Stimulated activated effector memory CD8-positive, alpha-beta T cell treated with anti-CD3 and anti-CD28 coated beads, Interleukin-12 subunit alpha, Interleukin-12 subunit beta, amount 100 ng/mL, for 72 hours (primary cell): ENCODE results near the gene CPA5.

Source experiments
- ATAC-seq: fragments of 150-1000 bp; cut with Tn5 transposase; 2 replicates; pipeline ENCODE4 v1.10.0; 2021
- DNase-seq, 2 donors: peaks; one replicate each; pipeline ENCODE4 v3.0.0; 2021 to 2022; ENCODE audit warnings: low spot score in 2 of 2
- H3K27ac Mint-ChIP-seq: one replicate; pipeline ENCODE4 v1.8.0; 2022; ENCODE audit warnings: mild to moderate bottlenecking, mixed read lengths
- H3K36me3 Mint-ChIP-seq: one replicate; pipeline ENCODE4 v1.8.0; 2022; ENCODE audit warnings: mild to moderate bottlenecking, mixed read lengths
- H3K4me1 Mint-ChIP-seq: one replicate; pipeline ENCODE4 v1.8.0; 2022; ENCODE audit warnings: mixed read lengths
- H3K4me3 Mint-ChIP-seq: one replicate; pipeline ENCODE4 v1.8.0; 2022; ENCODE audit warnings: mild to moderate bottlenecking, mixed read lengths
- H3K9me3 Mint-ChIP-seq: one replicate; pipeline ENCODE4 v1.8.0; 2022; ENCODE audit warnings: mixed read lengths

The CPA5 gene

DNA sequence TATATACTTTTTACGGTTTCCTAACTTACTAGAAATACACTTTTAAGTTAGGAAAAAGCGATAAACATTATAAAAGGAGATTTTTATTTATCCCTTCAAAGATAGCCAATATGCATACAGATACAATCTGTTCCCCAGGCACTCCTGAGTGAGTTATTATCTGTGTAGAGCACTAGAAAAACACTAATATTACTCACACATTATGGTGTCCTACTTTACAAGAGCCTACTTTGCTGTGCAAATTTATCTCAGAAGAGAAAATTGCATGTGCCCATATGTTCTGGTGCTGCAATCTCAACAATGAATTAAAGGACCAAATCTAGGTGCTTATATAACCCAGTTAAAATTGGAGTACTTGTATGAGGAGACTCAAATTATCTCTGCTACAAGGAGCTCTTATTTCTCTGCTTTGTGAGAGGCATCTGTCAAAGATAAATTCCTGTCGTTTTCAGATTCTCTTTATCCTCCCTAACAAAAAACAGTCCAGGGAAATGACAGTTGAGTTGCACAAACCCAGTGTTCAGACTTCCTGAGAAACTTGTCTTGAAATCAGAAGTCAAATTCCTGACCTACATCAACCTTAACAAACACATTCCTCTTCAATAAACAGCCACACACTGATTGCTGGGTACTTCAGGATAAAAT lies 64.6 kb downstream of the CPA5 start:
- ATAC-seq (no peak), DNase-seq (no peak)
- Mint-ChIP-seq H3K4me1 (no peaks in the 10 kb centered on the region), H3K4me3 (no peak overlapping the region), H3K9me3 (no peaks in the 10 kb centered on the region), H3K36me3 (no peaks in the 10 kb centered on the region), H3K27ac (no peak overlapping the region)

GRCh38 chr7:130409712-130410072 lies 65.1 kb downstream of the CPA5 start:
- Mint-ChIP-seq H3K36me3 (no peaks in the 10 kb centered on the region), H3K27ac (no peak overlapping the region), H3K4me1 (peaks cover under 1% of the 10 kb centered on the region), H3K9me3 (no peaks in the 10 kb centered on the region), H3K4me3 (no peak overlapping the region)
- DNase-seq (no peak), ATAC-seq (no peak)

DNA sequence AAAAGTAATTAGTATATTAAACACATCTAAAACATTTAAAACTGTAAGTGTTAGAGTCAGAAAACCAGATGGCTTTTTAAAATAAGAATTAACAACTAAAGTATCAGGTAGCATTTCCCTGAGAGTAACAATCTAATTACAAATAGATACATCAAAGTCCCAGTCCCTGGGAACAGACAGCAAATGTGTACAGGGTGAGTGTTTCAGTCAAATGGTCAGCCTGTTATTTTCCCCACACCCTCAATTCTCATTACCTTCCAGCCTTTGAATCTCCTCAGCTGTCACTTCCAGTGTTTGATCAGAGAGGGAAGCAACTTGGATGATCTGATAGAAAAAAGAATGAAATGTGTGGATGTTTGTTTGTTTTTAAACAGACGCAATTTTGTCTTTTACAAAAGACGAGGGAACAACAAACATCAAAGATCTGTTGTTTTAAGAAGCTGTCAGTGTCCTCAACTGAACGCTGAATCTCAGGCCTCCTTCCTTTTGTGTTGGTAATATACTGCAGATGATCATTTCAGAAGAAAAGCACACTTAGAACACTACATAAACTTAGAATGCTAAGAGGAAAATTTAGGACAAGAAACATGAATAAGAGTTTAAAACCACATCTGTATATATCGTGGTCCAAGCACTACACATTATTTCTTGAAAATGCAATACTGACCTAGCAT lies 66.4 kb downstream of the CPA5 start:
- no peaks in the 10 kb centered on the region for H3K36me3 Mint-ChIP-seq
- H3K27ac Mint-ChIP-seq, result no peak overlapping the region
- ATAC-seq, result no peak
- peaks cover 10% of the 10 kb centered on the region for H3K4me1 Mint-ChIP-seq
- DNase-seq, result no peak
- no peaks in the 10 kb centered on the region for H3K9me3 Mint-ChIP-seq
- H3K4me3 Mint-ChIP-seq, result no peak overlapping the region

DNA sequence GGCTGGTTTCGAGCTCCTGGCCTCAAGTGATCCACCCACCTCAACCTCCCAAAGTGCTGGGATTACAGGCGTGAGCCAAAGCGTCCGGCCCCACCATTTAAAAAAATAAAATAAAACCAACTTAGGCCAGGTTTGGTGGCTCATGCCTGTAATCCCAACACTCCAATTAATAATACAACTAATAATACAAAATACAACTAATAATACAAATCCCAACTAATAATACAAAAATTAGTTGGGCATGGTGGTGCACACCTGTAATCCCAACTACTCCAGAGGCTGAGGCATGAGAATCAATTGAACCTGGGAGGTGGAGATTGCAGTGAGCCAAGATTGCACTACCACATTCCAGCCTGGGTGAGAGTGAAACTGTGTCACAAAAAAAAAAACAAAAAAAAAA lies 68.6 kb downstream of the CPA5 start:
- Mint-ChIP-seq H3K4me3 (no peak overlapping the region), H3K4me1 (peaks cover 29% of the 10 kb centered on the region), H3K27ac (no peak overlapping the region), H3K36me3 (no peaks in the 10 kb centered on the region), H3K9me3 (no peaks in the 10 kb centered on the region)
- no peak for ATAC-seq
- DNase-seq, result no peak

DNA sequence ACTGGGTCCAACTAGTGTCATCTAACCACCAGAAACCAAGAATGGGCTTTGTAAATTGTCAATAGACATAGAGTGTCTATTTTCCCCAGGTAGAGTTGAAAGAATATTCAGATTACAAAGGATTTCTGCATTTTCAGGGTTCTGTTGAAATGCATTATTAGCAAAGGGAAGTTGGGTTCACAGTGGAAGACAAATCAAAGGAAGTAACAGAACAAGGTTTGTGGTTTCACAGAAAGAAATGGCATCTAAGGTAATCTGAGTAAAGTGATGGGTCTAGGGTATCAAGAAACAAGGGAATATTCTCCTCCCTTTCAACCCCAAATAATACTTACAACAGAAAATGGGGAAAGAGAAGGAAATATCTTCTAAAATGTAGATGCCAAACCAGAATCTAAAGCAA lies 70.4 kb downstream of the CPA5 start:
- Mint-ChIP-seq H3K4me3 (no peak overlapping the region), H3K27ac (no peak overlapping the region), H3K9me3 (no peaks in the 10 kb centered on the region), H3K36me3 (peaks cover 3% of the 10 kb centered on the region), H3K4me1 (peaks cover 30% of the 10 kb centered on the region)
- ATAC-seq, result no peak
- DNase-seq, result no peak

GRCh38 chr7:130417213-130417612 lies 72.6 kb downstream of the CPA5 start:
- ATAC-seq, result peak; percentile 93
- Mint-ChIP-seq H3K4me3 (peak overlapping the region; percentile 9), H3K9me3 (no peaks in the 10 kb centered on the region), H3K36me3 (peaks cover 5% of the 10 kb centered on the region), H3K4me1 (peaks cover 30% of the 10 kb centered on the region), H3K27ac (no peak overlapping the region)
- DNase-seq, result no peak

DNA sequence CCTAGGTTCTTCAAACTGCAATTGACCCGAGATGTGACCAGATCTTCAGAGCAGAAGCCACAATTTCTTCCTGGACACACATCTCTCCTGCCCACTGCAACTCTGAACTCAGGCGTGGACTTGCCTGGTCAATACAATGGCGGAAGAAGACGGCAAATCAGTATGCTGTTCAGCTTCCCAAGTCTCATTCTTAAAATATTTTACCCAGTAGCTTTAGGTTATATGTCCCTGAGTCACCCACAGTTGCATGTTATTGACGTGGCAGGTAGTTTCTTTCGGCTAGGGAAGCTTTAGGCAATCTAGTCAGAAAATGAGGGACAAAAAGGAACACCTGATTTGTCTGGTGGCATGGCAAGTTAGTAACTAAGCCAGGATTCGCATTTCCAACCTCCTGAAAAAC lies 73.7 kb downstream of the CPA5 start:
- H3K36me3 Mint-ChIP-seq, result peaks cover 5% of the 10 kb centered on the region
- no peak overlapping the region for H3K4me3 Mint-ChIP-seq
- peaks cover 30% of the 10 kb centered on the region for H3K4me1 Mint-ChIP-seq
- ATAC-seq (no peak), DNase-seq (no peak)
- H3K27ac Mint-ChIP-seq, result no peak overlapping the region
- H3K9me3 Mint-ChIP-seq, result no peaks in the 10 kb centered on the region
